Keratinocyte (primary cell): ENCODE results near the gene DDX31. TPM values are rescaled to one million over a fixed set of nuclear protein-coding genes. Genes with fewer than 3 reads are reported as not detected.

ENCODE experiments used
- DNase-seq: peaks from one replicate; pipeline ENCODE4 v3.0.0-alpha.2; 2011; ENCODE audit warnings: low read depth, missing footprints, low spot score
- FAIRE-seq: peaks from 2 replicates; lab custom pipeline; 2011; peaks lifted over from hg19 to GRCh38; lab: Jason Lieb, UNC
- H2AFZ ChIP-seq: 2 replicates; pipeline ENCODE4 v1.6.0; 2012; ENCODE audit warnings: low read length, control low read depth, inconsistent platforms; ENCODE audit not compliant: control insufficient read depth
- H3K27ac ChIP-seq: 2 replicates; pipeline ENCODE4 v1.5.1; 2011; ENCODE audit warnings: low read length; ENCODE audit not compliant: control insufficient read depth, insufficient read depth
- H3K27me3 ChIP-seq: 3 replicates; pipeline ENCODE4 v1.6.0; 2011; ENCODE audit warnings: low read length; ENCODE audit not compliant: control insufficient read depth, insufficient read depth; ENCODE audit errors: extremely low read depth
- H3K36me3 ChIP-seq, 2 experiments: 2 replicates in 1 of 2; 3 replicates in 1 of 2; pipeline ENCODE4 v1.5.1; 2011; ENCODE audit warnings: low read length in 2 of 2, mild to moderate bottlenecking in 1 of 2; ENCODE audit not compliant: control insufficient read depth in 2 of 2, insufficient read depth in 2 of 2; ENCODE audit errors: extremely low read depth in 1 of 2
- H3K4me1 ChIP-seq: 3 replicates; pipeline ENCODE4 v1.5.1; 2011; ENCODE audit warnings: low read length; ENCODE audit not compliant: control insufficient read depth, insufficient read depth; ENCODE audit errors: extremely low read depth
- H3K4me2 ChIP-seq: 3 replicates; pipeline ENCODE4 v1.6.0; 2011; ENCODE audit warnings: low read depth, low read length; ENCODE audit not compliant: control insufficient read depth, insufficient read depth; ENCODE audit errors: extremely low read depth
- H3K4me3 ChIP-seq, 3 experiments: fragments of 200-600 bp in 1 of 3; sonication (generic) in 1 of 3; 2 replicates in 2 of 3; 3 replicates in 1 of 3; pipeline ENCODE4 v1.5.1; 2011 to 2016; ENCODE audit warnings: low read length in 3 of 3, mild to moderate bottlenecking in 3 of 3, control low read depth in 2 of 3, inconsistent platforms in 1 of 3, low read depth in 1 of 3, mixed read lengths in 1 of 3, mixed run types in 1 of 3, moderate library complexity in 1 of 3; ENCODE audit not compliant: control insufficient read depth in 2 of 3, insufficient read depth in 2 of 3; ENCODE audit errors: extremely low read depth in 1 of 3
- H3K79me2 ChIP-seq: 2 replicates; pipeline ENCODE4 v1.6.0; 2012; ENCODE audit warnings: low read length; ENCODE audit not compliant: control insufficient read depth, insufficient read depth
- H3K9ac ChIP-seq: 3 replicates; pipeline ENCODE4 v1.6.0; 2011; ENCODE audit warnings: low read length; ENCODE audit not compliant: control insufficient read depth, insufficient read depth; ENCODE audit errors: extremely low read depth
- H3K9me1 ChIP-seq: 3 replicates; pipeline ENCODE4 v1.6.0; 2011; ENCODE audit warnings: low read length; ENCODE audit not compliant: control insufficient read depth, insufficient read depth; ENCODE audit errors: extremely low read depth
- H3K9me3 ChIP-seq: 2 replicates; pipeline ENCODE4 v1.5.1; 2012; ENCODE audit warnings: low read depth, low read length; ENCODE audit not compliant: control insufficient read depth
- H4K20me1 ChIP-seq: 3 replicates; pipeline ENCODE4 v1.6.0; 2011; ENCODE audit warnings: low read length; ENCODE audit not compliant: control insufficient read depth, insufficient read depth; ENCODE audit errors: extremely low read depth
- CTCF ChIP-seq, 3 experiments: IDR thresholded peaks in 1 of 3; conservative IDR thresholded peaks in 1 of 3; optimal IDR thresholded peaks in 1 of 3; 2 replicates in 2 of 3; 3 replicates in 1 of 3; pipeline versions ENCODE3 to v1.5.1; 2011; ENCODE audit warnings: low read length in 3 of 3, mild to moderate bottlenecking in 3 of 3, moderate library complexity in 2 of 3, control low read depth in 1 of 3, inconsistent platforms in 1 of 3; ENCODE audit not compliant: insufficient read depth in 2 of 3; ENCODE audit errors: extremely low read depth in 1 of 3
- EZH2 ChIP-seq: IDR thresholded peaks from one replicate; pipeline ENCODE4 v1.6.1; 2012; ENCODE audit warnings: inconsistent platforms, mild to moderate bottlenecking, low read length, moderate library complexity
- dilution Hi-C: fragments of 300-500 bp; cut with MboI; formaldehyde crosslinking; loops from one replicate; pipeline ENCODE4 v1.7.0; 2020; ENCODE audit warnings: low sequenced_read_pairs; ENCODE audit not compliant: extremely low pct_ligation_motif_present
- polyA plus RNA-seq, 5 experiments: library from polyadenylated mRNA; depleted of rRNA in 3 of 5; stranded (reverse) in 3 of 5; stranded (forward) in 1 of 5; unstranded in 1 of 5; fragments of >200 nt; gene quantifications; 1 replicate in 1 of 5; 2 replicates in 3 of 5; 3 replicates in 1 of 5; pipeline versions ENCODE4 v1.2.1 to v1.2.3, GENCODE V29; 2011 to 2012; ENCODE audit warnings: missing spikeins in 2 of 5, low read depth in 1 of 5, low replicate concordance in 1 of 5

Gene DDX31
- polyA plus RNA-seq, 1 donor (not counting 4 experiments of a cell fraction or from before 2014, with no cell fraction given) = 21.0 TPM

GRCh38 chr9:132683873-132684272, 14.1 kb upstream of the DDX31 start:
- Histone ChIP-seq H3K9ac (no peak overlapping the region), H3K36me3 (peaks cover 24 to 35% of the 10 kb centered on the region in 2 experiments), H3K27ac (no peak overlapping the region), H3K4me2 (no peak overlapping the region), H3K4me1 (no peaks in the 10 kb centered on the region), H4K20me1 (peaks cover 6% of the 10 kb centered on the region), H3K27me3 (no peaks in the 10 kb centered on the region), H3K9me3 (no peaks in the 10 kb centered on the region), H3K79me2 (peaks cover 46% of the 10 kb centered on the region), H2AFZ (no peak overlapping the region), H3K4me3 (no peak overlapping the region), H3K9me1 (no peaks in the 10 kb centered on the region)
- TF ChIP-seq EZH2 = no peak
- TF ChIP-seq CTCF (optimal IDR thresholded peaks at IDR 0.05 in 1 of 3, IDR thresholded peaks at IDR 0.05 in 1 of 3, conservative IDR thresholded peaks at IDR 0.05 in 1 of 3; ENCODE audit: extremely low read depth in 1 of 3, insufficient read depth in 2 of 3, low read length in 3 of 3) = no peak
- dilution Hi-C loops = no loop called here
- no peak for DNase-seq
- FAIRE-seq = no peak

GRCh38 chr9:132681561-132681960, 11.8 kb upstream of the DDX31 start:
- dilution Hi-C loops = no loop called here
- Histone ChIP-seq H3K4me2 (no peak overlapping the region), H3K4me3 (no peak overlapping the region), H3K27ac (no peak overlapping the region), H2AFZ (no peak overlapping the region), H3K36me3 (peaks cover 22 to 46% of the 10 kb centered on the region in 2 experiments), H3K9me1 (no peaks in the 10 kb centered on the region), H4K20me1 (peaks cover 14% of the 10 kb centered on the region), H3K79me2 (peaks cover 69% of the 10 kb centered on the region), H3K9ac (no peak overlapping the region), H3K9me3 (no peaks in the 10 kb centered on the region), H3K27me3 (no peaks in the 10 kb centered on the region), H3K4me1 (no peaks in the 10 kb centered on the region)
- TF ChIP-seq CTCF (optimal IDR thresholded peaks at IDR 0.05 in 1 of 3, IDR thresholded peaks at IDR 0.05 in 1 of 3, conservative IDR thresholded peaks at IDR 0.05 in 1 of 3; ENCODE audit: extremely low read depth in 1 of 3, insufficient read depth in 2 of 3, low read length in 3 of 3) = no peak
- TF ChIP-seq EZH2 = no peak
- no peak for FAIRE-seq
- DNase-seq = no peak
